Measurements from ENCODE around the gene TBP.
"Not testable (repeated sequence)": the region's sequence is repeated elsewhere in the genome, so short reads cannot be mapped to it uniquely, and the experiment has no call there.

The TBP gene

DNA sequence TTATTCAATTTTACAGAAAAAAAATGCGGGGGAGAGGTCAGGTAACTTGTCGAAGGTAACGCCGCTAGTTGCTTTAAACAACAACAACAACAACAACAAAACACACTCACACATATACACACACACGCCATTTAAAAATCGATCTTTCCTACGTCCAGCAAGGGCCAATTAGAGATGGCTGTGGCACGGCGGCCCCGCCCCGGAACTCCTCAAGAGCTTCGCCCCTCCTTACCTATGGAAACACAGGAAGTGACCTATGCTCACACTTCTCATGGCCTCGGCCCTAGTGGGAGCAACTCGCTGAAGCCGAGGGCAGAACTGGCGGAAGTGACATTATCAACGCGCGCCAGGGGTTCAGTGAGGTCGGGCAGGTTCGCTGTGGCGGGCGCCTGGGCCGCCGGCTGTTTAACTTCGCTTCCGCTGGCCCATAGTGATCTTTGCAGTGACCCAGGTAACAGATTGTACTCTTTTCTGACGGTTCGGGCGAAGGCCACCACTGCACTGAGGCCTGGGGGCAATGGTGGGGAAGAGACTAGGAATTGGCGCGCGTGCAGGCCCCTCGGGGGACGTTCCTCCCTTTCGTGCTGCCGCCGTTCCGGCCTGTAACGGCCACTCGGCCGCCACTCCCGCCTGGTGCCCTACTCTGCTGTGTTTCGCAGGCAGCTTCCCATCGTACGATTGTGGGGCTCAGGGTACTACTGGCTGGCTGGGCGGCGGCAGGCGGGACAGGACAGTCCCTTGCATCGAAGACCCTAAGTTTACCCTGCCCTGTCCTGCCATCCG, at the start of gene TBP:
Gene TBP (plus strand): TSS at position 357 of the 783 bp plus-strand sequence. CDS start 2,661 bp downstream, outside the sequence.
- DNase-seq (ENCODE audit: low read depth in 2 of 2, low spot score in 1 of 2), result peak; percentile 95 to 97

- no peak for DNase-seq (ENCODE audit: low read depth in 2 of 2, low spot score in 1 of 2)
Measured at GRCh38 chr6:170504479-170504878, 49.7 kb upstream of the TBP start.

DNA sequence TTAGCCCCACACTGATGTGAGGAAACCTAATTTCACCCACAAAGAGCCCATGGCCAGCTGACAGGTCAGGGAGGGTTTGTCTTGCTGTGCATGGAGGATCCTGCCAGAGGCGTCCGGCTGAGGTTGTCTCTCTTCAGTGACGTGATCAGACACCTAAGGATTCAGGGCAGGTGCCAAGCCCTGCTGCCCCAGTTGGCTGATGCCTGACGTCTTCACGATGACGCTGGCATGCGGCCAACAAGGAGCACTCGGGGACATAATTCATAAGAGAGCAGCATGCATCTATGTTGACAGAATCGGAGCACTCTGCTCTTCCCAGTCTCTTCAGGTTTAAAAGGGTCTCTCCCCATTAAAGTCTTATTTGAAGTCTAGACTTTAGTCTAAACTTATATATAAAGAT, 48.9 kb upstream of the TBP start:
- no peak for DNase-seq (ENCODE audit: low read depth in 2 of 2, low spot score in 1 of 2)

DNA sequence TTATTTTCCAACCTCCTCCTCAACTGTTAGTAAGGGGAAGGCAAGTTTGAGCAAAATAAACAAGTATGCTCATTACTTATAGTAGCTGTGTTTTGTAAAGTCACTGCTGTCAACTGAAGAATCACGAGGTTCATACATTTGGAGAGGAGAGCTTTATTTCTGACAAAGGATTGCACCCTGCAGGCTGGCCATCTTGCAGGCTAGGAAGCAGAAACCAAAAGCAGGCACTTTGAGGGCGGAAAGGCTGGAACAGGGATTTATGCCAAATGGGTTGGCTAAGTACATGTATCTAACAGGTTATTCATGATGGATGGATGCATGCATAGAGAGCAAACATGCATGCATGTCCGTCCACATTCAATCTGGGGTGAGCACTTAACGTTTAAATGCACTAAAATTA, 47.7 kb upstream of the TBP start:
- no peak for DNase-seq (ENCODE audit: low read depth in 2 of 2, low spot score in 1 of 2)

DNA sequence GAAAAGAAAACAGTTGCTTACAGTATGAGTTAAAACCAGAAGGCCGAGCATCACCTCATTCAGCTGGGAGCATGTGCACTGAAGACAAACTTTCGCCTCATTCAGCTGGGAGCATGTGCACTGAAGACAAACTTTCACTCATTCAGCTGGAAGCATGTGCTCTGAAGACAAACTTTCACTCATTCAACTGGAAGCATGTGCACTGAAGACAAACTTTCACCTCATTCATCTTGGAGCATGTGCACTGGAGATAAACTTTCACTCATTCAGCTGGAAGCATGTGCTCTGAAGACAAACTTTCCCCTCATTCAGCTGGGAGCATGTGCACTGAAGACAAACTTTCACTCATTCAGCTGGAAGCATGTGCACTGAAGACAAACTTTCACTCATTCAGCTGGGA, 46.4 kb upstream of the TBP start:
- not testable (repeated sequence) for DNase-seq (ENCODE audit: low read depth in 2 of 2, low spot score in 1 of 2)

GRCh38 chr6:170508275-170508674, 45.9 kb upstream of the TBP start:
- not testable (repeated sequence) for DNase-seq (ENCODE audit: low read depth in 2 of 2, low spot score in 1 of 2)

- not testable (repeated sequence) for DNase-seq (ENCODE audit: low read depth in 2 of 2, low spot score in 1 of 2)
Measured at GRCh38 chr6:170508892-170509722, 45.1 kb upstream of the TBP start.

- DNase-seq (ENCODE audit: low read depth in 2 of 2, low spot score in 1 of 2), result no peak
Measured at GRCh38 chr6:170509723-170510018, 44.5 kb upstream of the TBP start.

- DNase-seq (ENCODE audit: low read depth in 2 of 2, low spot score in 1 of 2), result no peak
Measured at GRCh38 chr6:170510631-170511030, 43.5 kb upstream of the TBP start.

DNA sequence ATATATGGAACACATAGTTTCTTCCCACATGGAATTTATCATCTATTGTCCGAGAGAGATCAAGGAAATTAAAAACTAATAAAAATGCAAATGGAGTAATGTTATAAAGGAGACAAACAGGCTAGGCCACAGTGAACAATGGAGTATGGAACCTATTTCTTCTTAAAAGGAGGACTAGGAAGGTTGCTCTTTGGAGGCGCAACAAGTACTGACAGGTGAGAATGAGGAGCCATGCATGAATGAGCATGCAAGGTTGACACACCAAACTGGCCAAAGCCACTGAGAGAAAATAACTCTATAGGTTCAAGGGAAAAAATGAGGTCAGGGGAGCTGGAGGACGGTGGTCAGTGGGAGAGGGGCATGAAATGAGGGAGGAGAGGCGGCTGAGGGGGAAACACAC, 41.9 kb upstream of the TBP start:
- DNase-seq (ENCODE audit: low read depth in 2 of 2, low spot score in 1 of 2), result no peak

DNA sequence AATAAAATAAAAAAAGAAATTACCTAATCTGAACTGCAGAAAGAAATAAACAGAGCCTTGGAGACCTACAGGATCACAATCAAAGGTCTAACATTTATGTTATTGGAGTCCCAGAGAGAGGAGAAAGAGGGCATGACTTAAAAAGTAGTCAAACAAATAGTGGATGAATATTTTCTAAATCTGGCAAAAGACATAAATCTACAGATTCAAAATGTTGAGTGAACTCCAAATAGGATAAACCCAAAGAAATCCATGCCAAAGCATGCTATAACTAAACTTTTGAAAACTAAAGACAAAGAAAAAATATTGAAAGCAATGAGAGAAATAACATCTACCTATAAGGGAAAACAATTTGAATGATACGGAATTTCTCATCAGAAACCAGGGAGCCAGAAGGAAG, 39.3 kb upstream of the TBP start:
- no peak for DNase-seq (ENCODE audit: low read depth in 2 of 2, low spot score in 1 of 2)

DNA sequence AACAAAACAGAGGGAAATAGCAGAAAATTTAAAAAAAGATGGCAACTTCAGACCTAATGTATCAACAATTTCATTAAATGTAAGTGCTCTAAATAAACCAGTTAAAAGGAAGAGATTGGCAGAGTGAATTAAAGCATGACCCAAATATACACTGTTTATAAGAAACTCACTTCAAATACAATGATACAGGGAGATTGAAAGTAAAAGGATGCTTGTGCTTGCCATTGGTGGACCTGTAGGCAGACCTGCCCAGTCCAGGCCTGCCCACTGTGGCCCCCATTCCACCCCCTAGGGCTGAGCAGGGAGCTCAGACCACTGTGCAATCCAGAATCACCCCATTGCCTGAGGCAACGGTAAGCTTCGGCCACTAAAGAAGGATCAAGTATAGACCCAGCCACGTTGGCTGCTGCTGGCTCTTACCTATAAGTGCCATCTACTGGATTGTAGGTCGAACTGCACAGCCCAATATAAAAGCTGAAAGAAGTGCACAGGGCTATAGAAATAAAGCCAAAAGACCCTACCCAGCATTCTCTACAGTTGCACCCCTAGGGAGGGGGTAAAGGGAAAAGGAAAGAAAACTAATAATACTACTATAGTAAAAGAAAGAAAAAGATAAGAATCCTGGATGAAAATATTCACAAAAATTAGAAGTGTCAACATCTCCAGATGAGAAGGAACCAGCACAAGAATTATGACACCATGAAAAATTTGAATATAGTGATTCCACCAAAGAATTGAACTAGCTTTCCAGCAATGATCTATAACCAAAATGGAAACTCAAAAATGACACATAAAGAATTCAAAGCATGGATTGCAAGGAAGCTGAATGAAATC, 37.2 kb upstream of the TBP start:
- peak in 1 of 2 donors; percentile 10 for DNase-seq (ENCODE audit: low read depth in 2 of 2, low spot score in 1 of 2)

DNA sequence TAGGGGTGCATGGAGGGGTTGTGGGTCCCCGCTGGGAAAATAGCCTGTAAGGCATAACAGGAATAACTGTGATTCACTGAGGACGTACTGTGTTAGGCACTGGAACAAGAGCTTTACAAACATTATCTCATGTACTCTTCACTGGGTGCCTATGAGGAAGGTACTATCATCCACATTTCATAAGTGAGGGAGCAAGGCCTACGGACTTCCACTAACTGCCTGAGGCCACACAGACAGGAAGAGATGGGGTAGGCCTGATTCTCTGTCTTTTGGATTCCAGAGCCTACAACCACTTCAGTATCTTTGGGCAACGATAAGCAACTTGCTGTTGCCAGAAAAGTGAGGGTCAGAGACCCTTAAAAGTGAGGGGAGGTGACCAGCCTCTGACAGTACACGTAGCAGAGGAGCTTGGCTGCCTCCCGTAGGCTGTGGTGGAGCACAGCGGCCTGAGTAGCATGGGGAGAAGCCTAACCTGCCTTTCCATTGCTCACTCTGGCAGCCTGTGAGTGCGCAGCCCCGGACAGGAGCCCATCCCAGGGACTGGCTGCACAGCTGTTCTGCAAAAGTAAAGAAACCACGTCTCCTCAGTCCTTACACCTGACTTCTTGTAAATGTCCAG, 31.5 kb upstream of the TBP start:
- DNase-seq (ENCODE audit: low read depth in 2 of 2, low spot score in 1 of 2), result no peak

DNA sequence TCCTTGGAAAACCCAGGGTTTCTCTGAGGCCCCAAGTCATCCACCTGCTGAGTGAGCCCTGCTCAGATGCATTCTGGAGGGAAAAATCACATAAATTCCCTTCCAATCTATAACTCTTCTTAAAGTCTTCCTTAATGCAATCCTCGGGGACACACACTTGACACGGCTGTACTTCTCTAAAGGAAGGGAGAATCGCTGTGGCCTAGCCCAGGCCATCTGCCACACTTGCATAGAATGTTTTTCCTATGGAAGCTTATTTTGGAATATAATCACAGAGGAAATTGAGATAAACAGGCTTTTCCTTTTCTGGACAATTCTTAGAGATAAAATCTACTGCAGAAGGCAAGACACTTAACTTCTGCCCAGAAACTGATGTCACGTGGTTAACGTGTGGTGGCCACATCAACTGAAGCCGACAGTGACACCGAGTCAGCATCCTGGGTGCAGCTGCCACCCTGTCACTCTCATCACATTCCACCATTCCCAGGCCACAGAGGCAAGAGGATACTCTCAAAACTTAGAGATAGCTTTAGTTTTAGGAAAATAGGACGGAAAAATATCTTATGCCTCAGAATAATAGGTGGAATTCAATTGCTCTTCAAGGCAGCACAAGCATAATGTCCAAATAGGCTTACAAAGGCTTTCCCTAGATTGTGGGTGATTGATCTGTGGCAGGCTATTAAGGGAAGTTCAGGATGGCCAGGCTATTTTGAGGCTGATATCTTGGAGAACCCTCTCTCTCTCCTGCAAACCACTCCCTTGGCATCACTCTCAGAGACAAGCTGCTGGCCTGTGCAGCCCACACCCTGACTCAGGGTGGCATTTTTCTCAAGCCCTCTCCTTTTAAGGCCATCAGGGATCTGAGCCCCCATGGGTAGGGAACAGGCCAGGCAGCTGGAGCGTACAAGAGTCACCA, 30.7 kb upstream of the TBP start:
- DNase-seq (ENCODE audit: low read depth in 2 of 2, low spot score in 1 of 2), result no peak

DNA sequence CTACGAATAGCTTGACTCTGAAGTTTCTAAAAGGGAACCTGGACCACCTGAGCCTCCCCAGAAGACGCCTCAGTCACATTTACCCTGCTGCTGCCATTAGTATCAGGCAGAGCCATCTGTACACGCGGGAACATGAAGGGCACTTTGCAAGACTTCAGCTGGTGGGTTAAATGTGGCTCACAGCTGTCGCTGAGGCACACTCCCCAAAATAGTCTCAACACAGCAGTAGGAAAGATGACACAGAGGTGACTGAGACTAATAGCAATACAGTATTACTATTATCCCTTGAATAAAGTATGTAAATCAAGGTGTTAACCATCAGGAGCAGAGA, 30.0 kb upstream of the TBP start:
- no peak for DNase-seq (ENCODE audit: low read depth in 2 of 2, low spot score in 1 of 2)

GRCh38 chr6:170525795-170526194, 28.4 kb upstream of the TBP start:
- DNase-seq (ENCODE audit: low read depth in 2 of 2, low spot score in 1 of 2), result no peak

- DNase-seq (ENCODE audit: low read depth in 2 of 2, low spot score in 1 of 2), result not testable (repeated sequence)
Measured at GRCh38 chr6:170527995-170528394, 26.2 kb upstream of the TBP start.

DNA sequence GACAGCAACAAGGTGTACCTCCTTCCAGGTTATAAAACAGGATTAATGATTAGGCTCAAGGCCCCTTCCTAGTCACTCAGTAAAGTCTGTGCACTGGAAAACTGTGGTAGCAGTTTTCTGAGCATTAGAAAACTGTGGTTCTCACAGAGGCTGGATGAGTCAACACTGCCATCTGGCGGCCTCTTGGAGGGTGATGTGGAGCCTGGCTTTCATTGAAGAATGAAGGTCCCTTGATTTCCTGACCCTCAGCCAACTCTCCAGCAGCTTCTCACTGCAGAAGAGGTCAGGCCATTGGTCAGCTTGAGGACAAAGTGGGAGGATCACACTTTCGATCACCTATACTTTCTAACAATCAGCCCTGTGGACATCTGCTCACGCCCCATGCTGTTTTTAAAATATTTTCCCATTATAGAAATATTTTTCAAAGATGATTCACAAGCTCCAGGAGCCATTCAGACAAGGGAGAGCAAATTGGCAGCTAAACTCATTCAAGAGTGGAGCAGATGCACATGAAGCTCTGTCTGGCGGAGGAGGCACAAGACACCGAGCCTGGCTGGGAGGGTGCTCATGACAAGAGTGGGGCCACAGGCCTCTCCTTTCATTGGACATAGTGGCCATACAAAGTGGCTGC, 24.2 kb upstream of the TBP start:
- peak; percentile 28 to 29 for DNase-seq (ENCODE audit: low read depth in 2 of 2, low spot score in 1 of 2)

- DNase-seq (ENCODE audit: low read depth in 2 of 2, low spot score in 1 of 2), result no peak
Measured at GRCh38 chr6:170532867-170533488, 21.2 kb upstream of the TBP start.
